Fibroblast of skin of left quadriceps (primary cell): ENCODE measurements around the gene HCRTR2.

Experiments
- DNase-seq, 2 experiments: peaks; one replicate each; pipeline ENCODE4 v3.0.0-alpha.2; 2013; ENCODE audit warnings: low read depth in 2 of 2

Gene HCRTR2

DNA sequence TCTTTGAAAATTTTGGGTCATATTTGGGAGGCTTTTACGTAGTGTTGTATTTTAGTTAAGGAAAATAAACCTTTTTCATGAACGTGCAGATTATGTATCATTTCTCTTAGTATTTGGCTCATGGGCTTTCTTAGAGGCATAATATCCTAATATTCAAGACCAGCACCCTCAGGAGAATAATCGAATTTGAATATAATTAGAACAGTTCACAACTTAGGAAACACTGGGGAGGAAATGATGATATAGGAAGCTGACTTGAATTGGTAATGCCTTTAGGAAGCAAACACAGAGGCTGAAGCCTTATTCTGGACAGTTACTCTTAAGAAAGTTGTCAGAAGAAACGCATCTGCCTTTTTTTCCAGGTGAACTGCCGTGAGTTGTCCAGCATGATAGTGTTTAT, 152.9 kb downstream of the HCRTR2 start, which contains the start of gene GFRAL:
GFRAL (plus strand) TSS at position 301 of the 400 bp plus-strand sequence; CDS start at position 387, 86 bp downstream.
- no peak for DNase-seq
